Measurements from ENCODE around the gene TMEM154.

TMEM154 gene

GRCh38 chr4:152640058-152640921 is 39.5 kb downstream of the TMEM154 start:
- peak; percentile 48 for DNase-seq (ENCODE audit: low read depth)
- no peak overlapping the region for H3K4me3 ChIP-seq (ENCODE audit: low read depth, low read length)
- TF ChIP-seq, protein P1, sequence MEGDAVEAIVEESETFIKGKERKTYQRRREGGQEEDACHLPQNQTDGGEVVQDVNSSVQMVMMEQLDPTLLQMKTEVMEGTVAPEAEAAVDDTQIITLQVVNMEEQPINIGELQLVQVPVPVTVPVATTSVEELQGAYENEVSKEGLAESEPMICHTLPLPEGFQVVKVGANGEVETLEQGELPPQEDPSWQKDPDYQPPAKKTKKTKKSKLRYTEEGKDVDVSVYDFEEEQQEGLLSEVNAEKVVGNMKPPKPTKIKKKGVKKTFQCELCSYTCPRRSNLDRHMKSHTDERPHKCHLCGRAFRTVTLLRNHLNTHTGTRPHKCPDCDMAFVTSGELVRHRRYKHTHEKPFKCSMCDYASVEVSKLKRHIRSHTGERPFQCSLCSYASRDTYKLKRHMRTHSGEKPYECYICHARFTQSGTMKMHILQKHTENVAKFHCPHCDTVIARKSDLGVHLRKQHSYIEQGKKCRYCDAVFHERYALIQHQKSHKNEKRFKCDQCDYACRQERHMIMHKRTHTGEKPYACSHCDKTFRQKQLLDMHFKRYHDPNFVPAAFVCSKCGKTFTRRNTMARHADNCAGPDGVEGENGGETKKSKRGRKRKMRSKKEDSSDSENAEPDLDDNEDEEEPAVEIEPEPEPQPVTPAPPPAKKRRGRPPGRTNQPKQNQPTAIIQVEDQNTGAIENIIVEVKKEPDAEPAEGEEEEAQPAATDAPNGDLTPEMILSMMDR (IDR thresholded peaks at IDR 0.05; ENCODE audit: low read depth, low read length), result peak; percentile 30
- TF ChIP-seq, protein P2, sequence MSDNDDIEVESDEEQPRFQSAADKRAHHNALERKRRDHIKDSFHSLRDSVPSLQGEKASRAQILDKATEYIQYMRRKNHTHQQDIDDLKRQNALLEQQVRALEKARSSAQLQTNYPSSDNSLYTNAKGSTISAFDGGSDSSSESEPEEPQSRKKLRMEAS (IDR thresholded peaks at IDR 0.05; ENCODE audit: low read depth, low read length), result no peak

GRCh38 chr4:152635851-152636250 is 43.9 kb downstream of the TMEM154 start:
- DNase-seq (ENCODE audit: low read depth), result peak; percentile 46
- H3K4me3 ChIP-seq (ENCODE audit: low read depth, low read length), result no peak overlapping the region
- TF ChIP-seq POLR2A (IDR thresholded peaks at IDR 0.05; ENCODE audit: extremely low read depth, insufficient read length) (no peak), MYC (IDR thresholded peaks at IDR 0.05; ENCODE audit: low read depth, low read length) (no peak)
- TF ChIP-seq, protein P2 (IDR thresholded peaks at IDR 0.05; ENCODE audit: low read depth, low read length), result no peak
- TF ChIP-seq, protein P1 (IDR thresholded peaks at IDR 0.05; ENCODE audit: low read depth, low read length), result no peak

DNA sequence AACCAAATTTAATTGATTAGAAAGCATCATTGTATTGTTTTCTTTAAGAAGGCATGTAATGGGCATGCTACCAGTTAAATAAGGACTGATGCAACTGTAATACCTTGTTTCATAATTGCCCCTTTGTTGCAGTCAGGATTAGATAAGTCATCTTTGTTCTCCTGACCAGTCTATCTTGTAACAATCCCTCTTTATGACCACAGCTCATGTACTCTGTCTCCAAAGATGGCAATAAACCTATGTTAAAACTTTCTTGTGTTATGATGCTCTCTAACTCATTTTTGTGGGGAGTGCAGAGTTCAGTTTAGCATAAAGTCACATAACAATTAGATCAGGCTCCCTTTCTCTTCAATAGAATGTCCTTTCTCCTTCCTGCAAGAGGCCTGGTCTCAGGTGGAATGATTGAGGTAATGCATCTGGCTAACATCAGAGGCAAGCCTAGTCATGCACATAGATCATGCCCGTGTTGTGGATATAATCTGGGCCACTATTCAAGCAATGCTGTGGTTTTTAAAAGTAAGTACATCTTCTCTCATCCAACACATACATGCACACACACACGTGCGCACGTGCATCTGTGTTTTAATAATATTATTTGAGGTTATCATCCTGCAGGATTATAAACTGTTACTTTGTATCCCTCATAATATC is 45.6 kb downstream of the TMEM154 start:
- no peak overlapping the region for H3K4me3 ChIP-seq (ENCODE audit: low read depth, low read length)
- peak; percentile 47 for DNase-seq (ENCODE audit: low read depth)
- TF ChIP-seq, protein P2 (IDR thresholded peaks at IDR 0.05; ENCODE audit: low read depth, low read length), result no peak
- TF ChIP-seq, protein P1 (IDR thresholded peaks at IDR 0.05; ENCODE audit: low read depth, low read length), result no peak
- TF ChIP-seq POLR2A (IDR thresholded peaks at IDR 0.05; ENCODE audit: extremely low read depth, insufficient read length) (no peak), MYC (IDR thresholded peaks at IDR 0.05; ENCODE audit: low read depth, low read length) (no peak)

DNA sequence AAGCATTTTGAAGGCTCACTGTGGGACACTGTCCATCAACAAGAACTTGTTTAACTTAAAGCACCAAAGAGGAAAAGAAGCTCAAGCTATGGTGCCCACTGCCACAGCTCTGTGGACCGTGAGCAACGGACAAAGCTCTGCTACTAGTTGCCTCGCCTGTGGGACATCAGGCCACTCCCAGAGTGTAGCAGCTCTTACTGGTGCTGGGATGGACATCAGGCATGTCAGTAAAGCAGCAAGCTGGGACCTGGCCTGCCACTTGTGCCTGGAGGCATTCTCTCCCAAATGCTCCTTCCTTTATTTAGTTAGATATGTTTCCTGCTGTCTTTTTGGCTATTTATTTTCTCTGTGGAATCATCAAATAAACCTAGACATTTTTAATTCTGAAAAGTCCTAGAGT is 46.7 kb downstream of the TMEM154 start:
- TF ChIP-seq, protein P1 (IDR thresholded peaks at IDR 0.05; ENCODE audit: low read depth, low read length), result no peak
- no peak for TF ChIP-seq MYC (IDR thresholded peaks at IDR 0.05; ENCODE audit: low read depth, low read length)
- no peak for TF ChIP-seq POLR2A (IDR thresholded peaks at IDR 0.05; ENCODE audit: extremely low read depth, insufficient read length)
- TF ChIP-seq, protein P2 (IDR thresholded peaks at IDR 0.05; ENCODE audit: low read depth, low read length), result no peak
- DNase-seq (ENCODE audit: low read depth), result no peak
- H3K4me3 ChIP-seq (ENCODE audit: low read depth, low read length), result no peak overlapping the region

DNA sequence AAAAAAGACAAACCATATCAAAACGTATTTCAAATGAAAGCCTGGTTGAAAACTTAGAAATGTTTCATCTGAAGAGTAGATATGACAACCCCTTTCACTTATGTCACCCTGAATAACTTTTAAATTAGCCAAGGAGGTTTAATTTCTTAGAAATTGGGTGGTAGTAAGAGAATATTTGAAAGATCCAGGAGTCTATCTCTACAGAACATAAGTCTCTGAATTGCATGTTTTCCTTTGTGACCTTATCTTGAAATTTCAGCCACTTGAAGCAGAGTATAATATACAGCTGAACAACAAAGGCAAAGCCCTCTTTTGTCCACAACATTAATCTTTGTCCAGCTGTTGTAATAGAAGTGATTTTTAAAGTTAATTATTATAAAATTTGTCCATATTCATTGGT is 49.5 kb downstream of the TMEM154 start:
- no peak for DNase-seq (ENCODE audit: low read depth)
- no peak overlapping the region for H3K4me3 ChIP-seq (ENCODE audit: low read depth, low read length)
- TF ChIP-seq MYC (IDR thresholded peaks at IDR 0.05; ENCODE audit: low read depth, low read length) (no peak), POLR2A (IDR thresholded peaks at IDR 0.05; ENCODE audit: extremely low read depth, insufficient read length) (no peak)
- TF ChIP-seq, protein P1 (IDR thresholded peaks at IDR 0.05; ENCODE audit: low read depth, low read length), result no peak
- TF ChIP-seq, protein P2 (IDR thresholded peaks at IDR 0.05; ENCODE audit: low read depth, low read length), result no peak
